NCI-H1048 (cell line): ENCODE measurements around the gene CHAC1.

ENCODE experiments used
- DNase-seq: peaks from one replicate; lab custom pipeline; 2025; lab: John Stamatoyannopoulos, UW

The CHAC1 gene

DNA sequence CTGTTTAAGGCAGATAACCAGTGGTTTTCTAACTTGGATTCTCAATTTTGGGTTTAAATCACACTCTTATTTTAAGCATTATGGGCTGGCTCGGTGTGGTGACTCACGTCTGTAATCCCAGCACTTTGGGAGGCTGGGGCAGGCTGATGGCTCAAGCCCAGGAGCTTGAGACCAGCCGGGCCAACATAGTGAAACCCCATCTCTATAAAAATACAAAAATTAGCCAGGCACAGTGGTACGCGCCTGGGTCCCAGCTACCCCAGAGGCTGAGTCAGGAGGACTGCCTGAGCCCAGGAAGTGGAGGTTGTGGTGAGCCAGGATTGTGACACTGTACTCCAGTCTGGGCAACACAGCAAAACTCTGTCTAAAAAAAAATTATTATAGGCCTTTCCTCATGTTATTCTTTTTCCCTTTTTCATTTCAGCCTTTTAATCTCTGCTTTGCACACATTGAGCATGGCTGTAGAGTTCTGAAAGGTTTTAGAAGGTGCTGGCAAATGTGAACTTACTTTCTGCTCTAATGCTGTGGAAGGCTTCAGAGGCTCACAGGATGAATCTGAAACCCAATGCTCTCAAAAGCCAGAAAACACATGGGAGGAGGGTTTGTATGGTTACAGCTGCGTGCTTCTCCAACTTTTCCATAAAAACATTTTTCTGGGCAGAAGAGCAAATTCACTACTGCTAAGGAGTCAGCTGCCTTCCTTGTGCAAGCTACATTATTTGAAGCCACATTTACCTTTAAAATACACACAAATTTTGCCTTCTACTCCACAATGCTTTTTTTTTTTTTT is 32.5 kb downstream of the CHAC1 start:
- no peak for DNase-seq

DNA sequence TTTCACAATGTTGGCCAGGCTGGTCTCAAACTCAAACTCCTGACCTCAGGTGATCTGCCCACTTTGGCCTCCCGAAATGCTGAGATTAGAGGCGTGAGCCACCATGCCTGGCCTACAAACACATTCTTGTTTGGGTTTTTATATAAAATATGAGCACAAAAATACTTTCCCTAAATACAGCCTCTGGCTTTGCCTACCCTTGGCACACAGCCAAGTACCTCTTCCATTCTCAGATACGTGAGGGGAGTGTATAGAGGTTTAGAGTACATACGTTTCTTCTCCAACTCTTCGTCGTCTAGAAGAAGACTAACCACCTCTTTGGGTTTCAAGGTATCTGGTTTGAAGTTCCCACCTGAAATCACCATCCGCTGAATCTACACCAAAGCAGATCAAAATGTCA is 33.5 kb downstream of the CHAC1 start:
- DNase-seq, result no peak

DNA sequence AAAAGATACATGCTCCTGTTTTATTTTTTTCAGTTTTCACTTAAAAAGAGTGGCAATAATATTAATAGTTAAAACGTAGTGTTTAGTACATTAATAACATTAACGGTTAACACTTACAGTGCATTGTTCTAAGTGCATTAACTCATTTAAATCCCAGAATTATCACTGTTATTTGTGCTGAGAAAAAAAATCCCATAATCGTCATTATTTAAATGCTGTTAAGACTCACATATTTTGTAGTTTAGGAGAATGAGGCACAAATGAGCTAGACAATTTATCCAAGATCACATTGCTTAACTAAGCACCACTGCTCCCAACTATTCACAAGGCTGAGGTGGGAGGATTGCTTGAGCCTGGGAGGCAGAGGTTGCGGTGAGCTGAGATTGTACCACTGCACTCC is 34.9 kb downstream of the CHAC1 start:
- no peak for DNase-seq

DNA sequence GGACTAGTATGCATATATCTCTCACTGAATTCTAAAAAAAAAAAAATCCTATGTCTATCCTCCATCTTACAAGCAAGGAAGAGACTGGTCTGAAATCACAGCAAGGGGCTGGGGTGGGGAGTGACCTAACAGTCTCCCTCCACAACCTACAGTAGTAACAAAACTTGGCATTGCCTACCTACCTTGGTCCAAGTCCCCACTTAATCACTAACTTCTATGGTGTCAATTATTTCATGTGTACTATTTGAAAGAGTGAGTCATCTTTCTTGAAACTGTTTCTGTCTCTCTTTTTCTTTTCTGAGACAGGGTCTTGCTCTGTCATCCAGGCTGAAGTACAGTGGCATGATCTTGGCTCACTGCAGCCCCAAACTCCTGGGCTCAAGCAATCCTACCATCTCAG is 36.8 kb downstream of the CHAC1 start:
- DNase-seq, result no peak

DNA sequence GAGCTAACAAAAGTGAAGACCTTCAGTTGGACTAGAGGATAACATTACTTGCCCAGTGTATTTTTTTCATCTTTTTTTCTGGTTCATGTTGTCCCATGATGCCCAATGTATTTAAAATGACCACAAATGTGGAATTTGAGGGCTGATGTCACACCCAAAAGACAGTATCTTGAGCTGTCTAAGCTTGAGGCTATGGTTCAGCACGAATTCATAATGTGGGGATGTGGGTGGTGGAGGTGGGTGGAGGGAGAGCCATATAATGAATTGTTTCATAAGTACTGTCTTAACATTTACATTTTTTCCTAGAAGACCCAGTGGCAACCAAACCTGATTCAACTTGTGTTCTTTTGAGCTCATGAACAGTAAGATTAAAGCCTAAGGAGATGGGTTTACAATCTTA is 37.5 kb downstream of the CHAC1 start:
- DNase-seq, result no peak

DNA sequence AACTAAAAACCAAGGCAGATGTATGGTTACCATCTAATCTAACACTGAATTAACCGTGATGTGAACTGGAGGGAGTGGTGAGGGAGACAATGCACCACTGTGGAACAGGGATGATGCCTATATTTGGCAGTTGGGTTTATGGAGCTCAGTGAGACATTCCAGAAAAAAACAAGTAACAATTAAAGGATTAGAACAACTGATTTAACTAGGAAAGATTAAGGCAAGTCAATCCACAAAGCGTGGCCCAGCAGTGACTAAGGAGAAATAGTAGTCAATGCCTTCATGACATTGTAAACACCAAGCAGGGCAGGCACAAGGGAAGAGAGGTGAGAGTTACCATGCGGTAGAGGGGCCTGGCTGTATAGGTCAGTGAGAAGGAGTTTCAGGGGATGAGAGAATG is 38.1 kb downstream of the CHAC1 start:
- DNase-seq, result peak; percentile 18

DNA sequence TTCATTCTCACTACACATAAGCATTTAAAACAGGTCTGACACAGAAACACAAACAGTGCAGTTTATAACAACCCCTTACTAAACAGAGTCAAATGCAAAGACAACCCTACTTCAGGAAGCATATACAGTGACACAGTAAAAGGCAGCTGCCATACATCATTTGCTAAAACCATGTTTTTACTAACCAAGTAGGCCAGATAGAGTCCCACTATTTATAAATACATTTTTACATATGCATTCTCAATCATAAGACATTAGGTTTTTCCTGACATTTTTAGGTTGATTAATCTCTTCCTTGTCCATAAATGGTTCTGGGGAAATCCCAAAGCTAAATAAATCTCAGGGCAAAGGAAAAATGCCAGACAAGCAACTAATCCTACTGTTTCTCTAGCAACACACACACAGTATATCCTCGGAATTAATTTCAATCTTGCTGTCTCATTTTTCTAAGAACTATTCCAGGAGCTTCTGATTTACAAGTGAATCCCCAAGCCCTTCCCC is 39.0 kb downstream of the CHAC1 start:
- no peak for DNase-seq

DNA sequence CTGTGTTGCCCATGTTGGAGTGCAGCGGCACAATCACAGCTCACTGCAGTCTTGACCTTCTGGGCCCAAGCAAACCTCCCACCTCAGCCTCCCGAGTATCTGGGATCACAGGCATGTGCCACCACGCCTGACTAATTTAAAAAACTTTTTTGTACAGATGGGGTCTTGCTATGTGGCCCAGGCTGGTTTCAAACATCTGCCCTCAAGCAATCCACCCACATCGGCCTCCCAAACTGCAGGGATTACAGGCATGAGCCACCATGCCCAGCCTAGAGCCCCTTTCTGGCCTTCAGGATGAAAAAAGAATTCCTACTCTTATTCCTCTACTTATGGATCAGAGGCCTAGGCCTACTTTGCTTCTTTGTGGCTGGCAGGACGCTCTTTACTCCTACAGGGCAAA is 39.6 kb downstream of the CHAC1 start:
- DNase-seq, result no peak

DNA sequence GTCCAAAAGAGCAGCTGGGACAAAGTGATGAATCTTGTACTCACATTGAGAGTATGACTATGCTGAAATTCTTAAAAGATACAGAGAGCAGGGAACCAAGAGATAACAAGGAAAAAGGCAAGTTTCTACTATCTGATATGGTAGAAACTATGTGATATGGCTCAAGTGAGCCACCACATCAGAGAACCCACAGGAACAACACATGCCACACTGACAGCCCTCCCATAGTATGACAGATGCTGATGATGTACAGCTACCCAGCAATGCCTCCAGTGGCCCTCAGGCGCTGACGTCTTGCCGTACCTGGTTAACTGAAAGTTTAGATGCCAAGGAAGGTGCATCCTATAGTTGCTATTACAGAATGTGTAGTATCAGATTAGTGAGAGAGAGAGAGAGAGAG is 42.4 kb downstream of the CHAC1 start:
- no peak for DNase-seq

DNA sequence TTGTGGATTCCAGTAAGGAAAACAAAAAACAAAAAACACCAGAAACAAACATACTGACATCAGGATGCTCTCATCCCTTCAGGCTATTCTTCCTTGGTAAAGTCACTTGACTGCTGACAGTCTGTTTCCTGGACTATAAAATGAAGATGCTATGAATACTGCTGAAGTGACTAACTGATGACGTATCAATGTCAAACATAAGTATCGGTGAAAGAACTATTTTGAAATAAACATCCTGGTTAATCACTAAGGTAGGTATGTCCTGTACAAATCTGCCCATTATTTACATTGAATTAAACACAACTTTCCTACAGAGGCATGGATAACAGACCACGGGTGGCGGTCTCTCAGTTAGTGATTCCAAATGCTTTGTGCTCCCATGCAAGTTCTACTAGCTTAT is 45.9 kb downstream of the CHAC1 start:
- no peak for DNase-seq

DNA sequence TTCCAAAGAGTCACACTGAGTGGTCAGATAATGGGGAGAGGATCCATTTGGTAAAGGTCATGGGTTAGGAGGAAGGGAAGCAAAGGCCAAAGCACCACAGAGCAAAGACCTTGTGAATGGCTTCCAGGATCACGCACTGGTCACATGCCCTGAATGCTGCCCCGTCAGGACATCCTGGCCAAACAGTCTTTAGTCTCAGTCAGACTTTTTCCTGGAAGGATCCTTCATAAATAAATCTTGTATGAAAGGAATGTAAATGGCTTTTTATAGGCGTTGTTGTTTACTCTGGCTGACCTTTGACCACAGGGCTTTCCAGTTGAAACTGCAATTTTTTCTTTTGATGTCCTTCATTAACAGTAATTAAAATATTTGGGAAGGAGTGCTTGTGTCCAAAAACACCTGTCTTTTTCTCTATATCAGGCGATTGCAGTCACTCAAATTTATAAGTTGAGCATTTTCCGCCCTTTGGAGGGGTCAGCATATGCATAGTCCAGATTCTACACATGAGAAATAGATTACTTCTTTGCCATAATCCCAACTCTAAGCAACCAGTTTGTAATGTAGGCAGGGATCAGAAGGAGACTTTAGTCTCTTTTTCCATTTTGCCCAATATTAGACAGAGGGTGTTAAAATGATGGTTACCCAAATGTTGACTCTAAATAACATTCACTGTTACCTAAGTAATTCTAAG is 48.4 kb downstream of the CHAC1 start:
- no peak for DNase-seq

DNA sequence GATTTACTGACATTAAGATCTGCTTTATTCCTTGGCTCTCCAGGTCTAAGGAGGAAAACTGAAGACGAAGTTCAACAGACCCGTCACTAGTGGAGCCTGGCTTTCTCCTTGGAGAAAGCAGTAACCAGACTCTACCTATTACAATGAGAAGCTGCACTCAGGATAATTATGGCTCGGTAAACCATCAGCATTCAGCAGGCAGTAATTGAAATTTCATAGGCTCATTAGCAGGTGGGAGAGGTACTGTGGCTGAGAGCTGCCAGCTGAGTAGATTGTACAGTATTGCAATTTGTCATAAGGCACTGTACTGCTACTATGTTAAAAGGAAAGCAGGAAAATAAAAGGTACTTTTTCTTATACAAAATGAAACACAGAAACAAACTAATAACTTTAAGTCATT is 51.2 kb downstream of the CHAC1 start:
- DNase-seq, result no peak
